Esophagus muscularis mucosa (tissue), 4 donors: ENCODE measurements around the gene MRGPRD. TPM values are rescaled to one million over a fixed set of nuclear protein-coding genes. Genes with fewer than 3 reads are reported as not detected.
"Not testable (repeated sequence)": the region's sequence is repeated elsewhere in the genome, so short reads cannot be mapped to it uniquely, and the experiment has no call there.

ENCODE experiments used
- DNase-seq: peaks from one replicate; pipeline ENCODE4 v3.0.0-alpha.2; 2017; ENCODE audit errors: extremely low spot score
- H3K27ac ChIP-seq, 4 donors: fragments of 200-600 bp; sonication (generic); replicated peaks in 1 of 4; 1 replicate in 3 of 4; 2 replicates in 1 of 4; pipeline ENCODE4 v1.5.1; 2016 to 2019; ENCODE audit warnings: mild to moderate bottlenecking in 1 of 4
- H3K27me3 ChIP-seq, 4 donors: fragments of 200-600 bp; sonication (generic); one replicate each; pipeline versions ENCODE4 v1.5.1 to v1.6.0; 2016 to 2019
- H3K36me3 ChIP-seq, 4 donors: fragments of 200-600 bp; sonication (generic); one replicate each; pipeline ENCODE4 v1.5.1; 2016 to 2019
- H3K4me1 ChIP-seq, 4 donors: fragments of 200-600 bp; sonication (generic); one replicate each; pipeline ENCODE4 v1.5.1; 2016 to 2019
- H3K4me3 ChIP-seq, 4 donors: fragments of 200-600 bp; sonication (generic); 1 replicate in 2 of 4; 2 replicates in 2 of 4; pipeline ENCODE4 v1.5.1; 2016 to 2019; ENCODE audit warnings: mild to moderate bottlenecking in 4 of 4, moderate library complexity in 1 of 4
- H3K9me3 ChIP-seq, 4 donors: fragments of 200-600 bp; sonication (generic); 1 replicate in 3 of 4; 2 replicates in 1 of 4; pipeline ENCODE4 v1.5.1; 2016 to 2019
- EP300 ChIP-seq: sonication (generic); formaldehyde crosslinking; IDR thresholded peaks from one replicate; pipeline ENCODE4 v1.6.1; 2017; ENCODE audit warnings: antibody characterized with exemption
- POLR2A ChIP-seq: fragments of 450-650 bp; IDR thresholded peaks from one replicate; pipeline ENCODE4 v1.6.1; 2017; ENCODE audit warnings: antibody characterized with exemption, moderate library complexity, mild to moderate bottlenecking, low read depth
- POLR2AphosphoS5 ChIP-seq, 2 donors: sonication (generic); formaldehyde crosslinking; IDR thresholded peaks; one replicate each; pipeline ENCODE4 v1.6.1; 2017; ENCODE audit warnings: antibody characterized with exemption in 2 of 2
- WGBS: methylation state at CpG from one replicate; pipeline ENCODE4 v1.1.5; 2018; 5-methylcytosine and 5-hydroxymethylcytosine counted together
- intact Hi-C: fragments of 100-400 bp; cut with DNase I; formaldehyde crosslinking; loops from one replicate; pipeline ENCODE4 v1.15.1; 2023
- total RNA-seq, 4 donors: library from RNA; depleted of rRNA; stranded (reverse); fragments of >200 nt; gene quantifications; one replicate each; pipeline versions ENCODE4 v1.1.0 to v1.2.1, GENCODE V29; 2016
- TF ChIP-seq, protein P1 (sequence below), 3 experiments: fragments of 200-600 bp in 2 of 3; fragments of 450-650 bp in 1 of 3; sonication (generic) in 2 of 3; IDR thresholded peaks; one replicate each; pipeline ENCODE4 v1.5.1; 2017 to 2019; ENCODE audit warnings: antibody characterized with exemption in 3 of 3, mild to moderate bottlenecking in 2 of 3, moderate library complexity in 1 of 3

MRGPRD gene
- total RNA-seq, 4 donors from 2014 or later: 0.32 to 2.5 (median 0.66) TPM; not detected in 1

DNA sequence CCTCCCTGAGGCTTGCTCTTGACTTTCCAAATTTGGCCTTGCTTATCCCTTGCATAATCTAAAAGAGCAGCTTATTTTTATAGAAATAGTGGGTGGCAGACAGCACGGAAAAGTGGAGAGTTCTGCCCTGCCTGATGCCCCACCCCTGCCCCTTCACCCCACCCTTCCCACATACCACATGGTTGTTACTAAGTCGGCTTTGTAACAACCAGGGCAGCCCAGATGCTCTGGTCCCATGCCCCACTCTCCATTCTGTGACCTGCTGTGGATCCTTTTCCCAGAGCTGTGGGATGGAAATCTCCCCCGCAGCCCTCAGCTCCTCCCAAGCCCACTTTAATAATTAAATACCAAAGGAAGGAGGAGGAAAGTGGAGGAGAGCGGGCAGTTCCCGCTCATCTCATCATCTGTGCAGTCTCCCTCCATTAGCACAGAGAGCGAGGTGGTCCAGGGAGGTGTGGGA lies 21.4 kb upstream of the MRGPRD start:
- 39% methylated on average over 6 of the region's 6 CpGs for WGBS
- peak overlapping the region; percentile 95 to 99 (median 97) for H3K27ac ChIP-seq
- H3K36me3 ChIP-seq: peaks cover 9 to 36% (median 26%) of the 10 kb centered on the region in 4 donors
- H3K4me3 ChIP-seq: no peak overlapping the region
- H3K9me3 ChIP-seq: no peaks in the 10 kb centered on the region
- no peak for DNase-seq
- TF ChIP-seq, protein P1, sequence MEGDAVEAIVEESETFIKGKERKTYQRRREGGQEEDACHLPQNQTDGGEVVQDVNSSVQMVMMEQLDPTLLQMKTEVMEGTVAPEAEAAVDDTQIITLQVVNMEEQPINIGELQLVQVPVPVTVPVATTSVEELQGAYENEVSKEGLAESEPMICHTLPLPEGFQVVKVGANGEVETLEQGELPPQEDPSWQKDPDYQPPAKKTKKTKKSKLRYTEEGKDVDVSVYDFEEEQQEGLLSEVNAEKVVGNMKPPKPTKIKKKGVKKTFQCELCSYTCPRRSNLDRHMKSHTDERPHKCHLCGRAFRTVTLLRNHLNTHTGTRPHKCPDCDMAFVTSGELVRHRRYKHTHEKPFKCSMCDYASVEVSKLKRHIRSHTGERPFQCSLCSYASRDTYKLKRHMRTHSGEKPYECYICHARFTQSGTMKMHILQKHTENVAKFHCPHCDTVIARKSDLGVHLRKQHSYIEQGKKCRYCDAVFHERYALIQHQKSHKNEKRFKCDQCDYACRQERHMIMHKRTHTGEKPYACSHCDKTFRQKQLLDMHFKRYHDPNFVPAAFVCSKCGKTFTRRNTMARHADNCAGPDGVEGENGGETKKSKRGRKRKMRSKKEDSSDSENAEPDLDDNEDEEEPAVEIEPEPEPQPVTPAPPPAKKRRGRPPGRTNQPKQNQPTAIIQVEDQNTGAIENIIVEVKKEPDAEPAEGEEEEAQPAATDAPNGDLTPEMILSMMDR (IDR thresholded peaks at IDR 0.05): no peak
- no peak for TF ChIP-seq EP300
- peak in 1 of 2 donors; percentile 50 for TF ChIP-seq POLR2AphosphoS5 (IDR thresholded peaks at IDR 0.05)
- no peak for TF ChIP-seq POLR2A
- no peaks in the 10 kb centered on the region for H3K27me3 ChIP-seq
- H3K4me1 ChIP-seq: peaks cover 46 to 100% (median 98%) of the 10 kb centered on the region in 4 donors
- intact Hi-C loops: loop anchor here (5.0 kb wide), 1 partner anchor 55 kb away; no protein-coding TSS in a partner anchor

DNA sequence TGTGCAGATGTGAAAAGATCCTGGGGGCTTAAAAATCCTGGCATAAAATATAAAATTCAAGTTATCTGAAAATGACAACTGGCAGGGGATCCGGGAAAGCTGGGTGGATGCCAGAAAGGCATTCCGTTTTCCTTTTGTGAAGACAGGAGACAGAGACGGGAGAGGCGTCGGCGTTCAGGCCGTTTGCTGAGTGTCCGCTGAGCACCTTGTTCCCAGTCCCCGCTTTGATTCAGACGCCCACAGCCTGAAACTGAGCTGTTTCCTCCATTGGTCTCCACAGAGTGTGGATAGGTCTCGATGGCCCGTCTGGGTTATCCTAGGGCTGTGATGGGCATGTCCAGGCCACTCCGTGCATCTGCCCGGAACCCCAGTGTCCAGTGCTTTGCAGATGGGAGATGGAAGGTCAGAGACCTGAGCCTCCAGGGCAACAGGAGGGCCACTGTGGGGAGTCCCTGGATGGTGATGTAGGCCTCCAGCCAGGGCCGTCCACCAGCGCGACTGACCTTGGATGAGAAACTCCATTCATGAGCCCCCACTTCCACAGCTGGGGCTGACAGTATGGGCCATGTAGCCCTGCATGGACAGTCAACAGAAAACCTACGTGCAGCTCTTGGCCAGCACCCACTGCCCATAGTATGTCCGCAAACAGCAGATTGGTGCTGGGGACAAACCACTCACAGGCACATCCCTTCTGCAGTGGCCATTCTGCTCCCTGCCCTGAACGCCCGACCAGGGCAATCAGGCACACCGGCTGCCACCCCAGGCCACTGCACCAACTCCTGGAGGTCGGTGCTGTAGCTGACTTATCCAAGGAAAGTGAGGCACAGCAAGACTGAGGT lies 20.7 kb upstream of the MRGPRD start:
- H3K4me3 ChIP-seq: no peak overlapping the region
- peaks cover 41 to 93% (median 91%) of the 10 kb centered on the region in 4 donors for H3K4me1 ChIP-seq
- H3K27ac ChIP-seq: peak overlapping the region; percentile 95 to 99 (median 97)
- intact Hi-C loops: loop anchor here (5.0 kb wide), 1 partner anchor 54 kb away; no protein-coding TSS in a partner anchor
- H3K36me3 ChIP-seq: peaks cover 9 to 36% (median 26%) of the 10 kb centered on the region in 4 donors
- no peaks in the 10 kb centered on the region for H3K9me3 ChIP-seq
- no peaks in the 10 kb centered on the region for H3K27me3 ChIP-seq
- TF ChIP-seq EP300 (no peak), POLR2AphosphoS5 (IDR thresholded peaks at IDR 0.05) (no peak), POLR2A (no peak)
- TF ChIP-seq, protein P1 (IDR thresholded peaks at IDR 0.05): no peak
- WGBS: 63% methylated on average over 18 of the region's 23 CpGs
- no peak for DNase-seq

DNA sequence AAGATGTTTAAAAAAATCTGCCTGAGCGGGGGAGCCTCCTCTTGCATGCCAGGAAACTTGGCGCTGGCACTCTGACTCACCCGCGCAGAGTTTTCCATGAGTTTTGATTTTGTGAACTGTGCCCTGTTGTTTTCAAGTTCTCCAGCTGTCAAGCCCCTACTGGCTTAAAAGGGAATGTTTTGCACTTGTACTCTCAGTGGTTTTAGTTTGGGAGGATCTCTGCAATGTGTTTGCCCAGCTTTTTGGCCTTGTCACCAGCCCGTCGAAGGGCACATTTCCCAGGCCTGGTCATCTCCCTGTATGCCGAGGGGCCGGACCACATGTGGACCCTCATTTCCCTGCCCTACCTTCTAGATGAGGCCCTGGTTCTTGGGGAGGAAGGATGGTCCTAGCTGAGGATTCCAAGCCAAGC lies 20.1 kb upstream of the MRGPRD start:
- Histone ChIP-seq H3K9me3 (no peaks in the 10 kb centered on the region), H3K36me3 (peaks cover 5 to 30% (median 24%) of the 10 kb centered on the region in 4 donors), H3K27me3 (no peaks in the 10 kb centered on the region), H3K27ac (peak overlapping the region; percentile 95 to 99 (median 97)), H3K4me1 (peaks cover 41 to 87% (median 85%) of the 10 kb centered on the region in 4 donors), H3K4me3 (no peak overlapping the region)
- WGBS: 28% methylated on average over 8 of the region's 8 CpGs
- no peak for DNase-seq
- intact Hi-C loops: loop anchor here (5.0 kb wide), 1 partner anchor 54 kb away; no protein-coding TSS in a partner anchor
- TF ChIP-seq, protein P1 (IDR thresholded peaks at IDR 0.05): peak; percentile 30 to 75 (median 46)
- TF ChIP-seq POLR2AphosphoS5 (IDR thresholded peaks at IDR 0.05) (peak; percentile 79 to 87), POLR2A (no peak)

DNA sequence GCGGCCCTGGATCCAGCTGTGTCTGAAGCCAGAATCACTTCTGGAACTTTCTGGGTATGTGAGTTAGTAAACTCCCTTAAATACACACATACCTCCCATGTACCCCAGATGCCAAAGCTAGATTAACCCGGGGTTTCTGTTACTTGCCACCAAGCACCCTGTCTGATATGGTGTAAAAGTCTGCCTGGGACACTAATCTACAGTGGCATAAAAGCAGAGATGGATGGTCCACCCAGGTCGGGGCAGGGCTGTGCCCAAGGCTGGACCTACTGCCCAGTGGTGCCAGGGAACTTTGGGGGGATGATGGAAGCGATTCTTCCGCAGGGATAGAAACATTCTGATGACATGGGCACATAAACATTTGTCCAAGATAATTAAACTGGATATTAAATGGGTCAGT lies 19.6 kb upstream of the MRGPRD start:
- H3K27ac ChIP-seq: peak overlapping the region; percentile 95 to 99 (median 97)
- H3K4me3 ChIP-seq: peak overlapping the region in 1 of 4 donors; percentile 14
- H3K27me3 ChIP-seq: no peaks in the 10 kb centered on the region
- peaks cover under 1 to 25% (median 19%) of the 10 kb centered on the region in 4 donors for H3K36me3 ChIP-seq
- 38% methylated on average over 5 of the region's 5 CpGs for WGBS
- intact Hi-C loops: loop anchor here (5.0 kb wide), 1 partner anchor 53 kb away; no protein-coding TSS in a partner anchor
- H3K9me3 ChIP-seq: no peaks in the 10 kb centered on the region
- no peak for DNase-seq
- TF ChIP-seq EP300 (no peak), POLR2A (no peak), POLR2AphosphoS5 (IDR thresholded peaks at IDR 0.05) (no peak)
- TF ChIP-seq, protein P1 (IDR thresholded peaks at IDR 0.05): no peak
- H3K4me1 ChIP-seq: peaks cover 41 to 83% (median 81%) of the 10 kb centered on the region in 4 donors

DNA sequence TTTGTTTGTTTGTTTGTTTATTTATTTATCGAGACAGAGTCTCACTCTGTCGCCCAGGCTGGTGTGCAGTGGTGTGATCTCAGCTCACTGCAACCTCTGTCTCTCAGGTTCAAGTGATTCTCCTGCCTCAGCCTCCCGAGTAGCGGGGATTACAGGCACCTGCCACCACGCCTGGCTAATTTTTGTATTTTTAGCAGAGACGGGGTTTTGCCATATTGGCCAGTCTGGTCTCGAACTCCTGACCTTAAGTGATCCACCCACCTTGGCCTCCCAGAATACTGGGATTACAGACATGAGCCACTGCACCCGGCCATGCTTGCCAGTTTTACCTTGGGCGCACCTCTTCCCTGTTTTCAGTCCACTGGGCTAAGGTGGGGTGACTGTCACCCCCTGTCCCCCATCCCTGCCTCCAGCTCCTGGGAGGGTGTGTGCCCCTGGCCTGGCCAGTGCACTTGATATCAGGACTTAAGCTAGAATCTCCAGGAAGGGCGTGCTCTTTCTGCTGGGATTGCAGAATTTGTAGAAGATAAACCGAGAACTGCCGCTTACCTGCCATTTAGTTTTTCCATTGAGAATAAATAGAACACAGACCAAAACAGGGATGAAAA lies 19.1 kb upstream of the MRGPRD start:
- not testable (repeated sequence) for H3K9me3 ChIP-seq, H3K4me3 ChIP-seq, H3K27me3 ChIP-seq, DNase-seq
- H3K36me3 ChIP-seq: peaks cover 0 to 20% (median 14%) of the 10 kb centered on the region in 4 donors
- peak overlapping the region; percentile 95 to 99 (median 97) for H3K27ac ChIP-seq
- WGBS: 80% methylated on average over 12 of the region's 12 CpGs
- intact Hi-C loops: loop anchor here (5.0 kb wide), 2 partner anchors 38 to 53 kb away; no protein-coding TSS in a partner anchor
- peaks cover 41 to 77% (median 75%) of the 10 kb centered on the region in 4 donors for H3K4me1 ChIP-seq
